Measurements from ENCODE around the gene APIP.

GRCh38 chr11:34909415-34909814, 6.8 kb downstream of the APIP start:
- TF ChIP-seq CTCF (IDR thresholded peaks at IDR 0.05; ENCODE audit: low read length) (no peak), EZH2 (IDR thresholded peaks at IDR 0.05; ENCODE audit: borderline replicate concordance, low read length) (no peak)
